Measurements from ENCODE around the gene SLC2A1.

The SLC2A1 gene

DNA sequence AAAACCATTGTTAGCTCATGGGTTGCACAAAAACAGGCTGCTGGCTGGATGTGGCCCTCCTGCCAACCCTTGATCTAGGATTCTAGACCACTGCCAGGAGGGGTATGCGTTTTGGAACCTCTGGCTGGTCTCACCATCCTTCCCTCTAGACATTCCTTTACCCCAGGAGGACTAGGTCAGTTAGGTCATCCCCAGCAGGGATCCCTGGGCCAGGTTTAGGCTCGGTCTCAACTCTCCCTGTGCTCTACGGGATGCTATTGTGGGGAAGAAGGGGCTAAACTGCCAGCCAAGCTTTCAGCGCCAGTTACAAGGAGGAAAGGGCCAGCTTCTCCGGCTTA is 22.7 kb downstream of the SLC2A1 start:
- H3K9ac ChIP-seq (ENCODE audit: low read length in 5 of 5): no peak overlapping the region
- H3K9me3 ChIP-seq (ENCODE audit: control insufficient read depth in 5 of 5, low read length in 5 of 5): no peaks in the 10 kb centered on the region
- no peak overlapping the region for H3K27ac ChIP-seq (ENCODE audit: low read depth, low read length)
- no peak overlapping the region for H3K4me3 ChIP-seq (ENCODE audit: low read depth in 1 of 5, low read length in 5 of 5)
- H3K4me1 ChIP-seq (ENCODE audit: control insufficient read depth in 5 of 5, insufficient read depth in 5 of 5, low read length in 5 of 5): peaks cover 2 to 60% (median 29%) of the 10 kb centered on the region in 5 donors
- no peaks in the 10 kb centered on the region for H3K36me3 ChIP-seq (ENCODE audit: control insufficient read depth in 5 of 5, insufficient read depth in 5 of 5, low read length in 5 of 5)
- H3K27me3 ChIP-seq (ENCODE audit: control insufficient read depth in 5 of 5, insufficient read depth in 4 of 5, low read length in 5 of 5): no peaks in the 10 kb centered on the region

DNA sequence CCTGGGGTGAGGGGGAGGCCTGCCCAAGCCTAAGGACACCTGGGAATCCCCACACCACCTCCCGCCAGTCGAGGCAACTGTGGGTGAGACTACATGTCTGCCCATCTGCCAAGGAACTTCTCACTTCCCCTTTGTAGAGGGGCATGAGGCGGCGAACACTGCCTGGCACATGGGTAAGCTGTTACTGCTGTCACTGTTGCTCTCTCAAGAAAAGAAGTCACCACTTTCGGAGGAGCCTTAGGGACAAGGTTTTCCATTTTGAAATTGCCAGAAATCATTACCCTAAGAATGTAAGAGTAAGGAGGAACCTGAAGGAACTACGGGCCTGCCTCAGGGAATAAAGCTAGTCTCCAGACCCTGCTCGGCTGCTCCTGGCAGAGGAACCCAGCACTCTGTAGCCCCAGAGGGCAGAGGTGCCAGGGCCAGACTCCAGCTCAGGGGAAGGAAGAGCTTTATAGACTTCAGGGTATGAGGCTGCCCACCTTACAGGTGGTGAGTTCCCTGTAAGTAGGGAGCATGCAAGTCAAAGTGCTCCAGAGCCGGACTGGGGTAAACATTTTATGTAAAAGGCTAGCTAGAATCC is 23.3 kb downstream of the SLC2A1 start:
- Histone ChIP-seq H3K4me3 (ENCODE audit: low read depth in 1 of 5, low read length in 5 of 5) (no peak overlapping the region), H3K27me3 (ENCODE audit: control insufficient read depth in 5 of 5, insufficient read depth in 4 of 5, low read length in 5 of 5) (no peaks in the 10 kb centered on the region), H3K9ac (ENCODE audit: low read length in 5 of 5) (no peak overlapping the region), H3K4me1 (ENCODE audit: control insufficient read depth in 5 of 5, insufficient read depth in 5 of 5, low read length in 5 of 5) (peaks cover 0 to 58% (median 26%) of the 10 kb centered on the region in 5 donors), H3K27ac (ENCODE audit: low read depth, low read length) (no peak overlapping the region), H3K9me3 (ENCODE audit: control insufficient read depth in 5 of 5, low read length in 5 of 5) (no peaks in the 10 kb centered on the region), H3K36me3 (ENCODE audit: control insufficient read depth in 5 of 5, insufficient read depth in 5 of 5, low read length in 5 of 5) (peaks cover 0 to 5% (median 0%) of the 10 kb centered on the region in 5 donors)

DNA sequence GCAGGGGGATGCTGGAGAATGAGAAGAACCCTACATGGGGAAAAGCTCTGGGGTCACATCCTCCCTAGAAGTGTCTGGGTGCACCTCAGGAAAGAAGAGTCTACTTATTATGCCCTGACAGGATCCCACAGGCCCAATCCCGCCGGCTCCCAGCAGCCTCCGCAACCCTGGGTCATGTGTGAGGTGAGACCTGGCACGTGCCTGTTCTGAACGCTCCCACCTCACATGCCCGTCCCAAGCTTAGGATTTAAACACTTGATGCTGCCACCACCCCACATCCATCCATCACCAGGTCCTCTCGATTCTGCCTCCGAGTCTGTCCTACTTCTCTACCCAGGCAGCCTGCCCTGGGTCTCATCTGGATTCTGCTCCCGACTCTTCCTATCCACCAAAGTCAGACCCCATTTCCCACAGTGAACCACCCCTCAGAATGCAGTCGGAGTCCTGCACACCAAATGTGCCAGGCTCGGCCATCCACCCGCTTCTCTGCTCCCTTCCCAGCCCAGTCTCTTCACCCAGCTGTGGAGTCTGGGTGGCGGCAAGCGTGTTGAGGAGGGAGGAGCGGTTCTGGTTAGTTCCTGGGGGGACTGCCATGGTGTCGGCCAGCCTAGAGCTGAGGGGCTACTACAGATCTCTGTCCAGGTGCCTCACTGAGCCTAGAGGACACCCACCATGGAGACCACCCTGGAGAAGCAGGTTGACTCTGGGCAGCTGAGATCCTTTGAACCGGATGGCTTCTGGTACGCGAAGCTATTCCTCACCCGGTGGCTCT is 23.9 kb downstream of the SLC2A1 start:
- H3K27ac ChIP-seq (ENCODE audit: low read depth, low read length): no peak overlapping the region

DNA sequence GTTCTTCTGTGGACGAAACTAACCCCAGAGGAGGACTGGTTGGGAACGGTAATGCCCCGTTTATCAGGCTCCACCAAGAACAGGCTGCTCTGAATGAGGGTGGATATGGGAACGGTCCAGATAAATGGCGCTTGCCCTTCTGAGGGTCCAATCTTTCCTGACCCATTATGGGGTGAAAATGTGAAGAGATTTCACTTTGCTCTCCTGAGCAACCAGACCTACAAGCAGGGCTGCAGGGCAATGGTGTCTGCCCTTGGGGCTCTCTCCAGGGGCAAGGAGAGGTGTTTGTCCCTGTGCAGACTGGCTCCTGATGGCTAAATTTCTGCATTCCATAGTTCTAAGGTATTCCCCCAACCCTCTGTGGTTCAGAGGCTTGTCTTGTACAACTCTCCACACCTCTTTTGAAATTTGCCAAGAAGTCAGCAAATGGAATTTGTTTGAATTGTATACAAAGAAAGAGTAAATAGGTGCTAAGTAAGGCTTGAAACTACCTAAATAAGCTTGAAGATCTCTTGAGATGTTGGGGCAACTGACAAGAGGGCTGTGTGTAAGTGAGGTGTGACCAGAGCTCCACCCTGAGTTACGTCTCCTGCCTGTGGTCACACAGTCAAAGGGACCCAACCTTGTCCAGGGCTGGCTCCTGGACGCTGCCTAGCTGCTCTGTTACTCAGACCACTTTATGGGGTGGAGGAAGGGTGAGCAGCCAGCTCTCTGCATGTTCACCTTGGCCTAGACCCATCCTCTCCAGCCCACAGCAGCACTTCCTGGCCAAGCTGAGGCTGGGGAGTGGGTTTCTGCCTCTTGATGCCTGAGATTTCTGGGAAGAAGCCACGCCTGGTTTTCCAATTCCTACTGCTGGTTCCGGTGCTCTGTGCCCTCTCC is 24.8 kb downstream of the SLC2A1 start:
- peaks cover 0 to 47% (median 26%) of the 10 kb centered on the region in 5 donors for H3K4me1 ChIP-seq (ENCODE audit: control insufficient read depth in 5 of 5, insufficient read depth in 5 of 5, low read length in 5 of 5)
- no peaks in the 10 kb centered on the region for H3K27me3 ChIP-seq (ENCODE audit: control insufficient read depth in 5 of 5, insufficient read depth in 4 of 5, low read length in 5 of 5)
- no peak overlapping the region for H3K9ac ChIP-seq (ENCODE audit: low read length in 5 of 5)
- H3K9me3 ChIP-seq (ENCODE audit: control insufficient read depth in 5 of 5, low read length in 5 of 5): no peaks in the 10 kb centered on the region
- peaks cover 0 to 20% (median 9%) of the 10 kb centered on the region in 5 donors for H3K36me3 ChIP-seq (ENCODE audit: control insufficient read depth in 5 of 5, insufficient read depth in 5 of 5, low read length in 5 of 5)
- H3K4me3 ChIP-seq (ENCODE audit: low read depth in 1 of 5, low read length in 5 of 5): no peak overlapping the region
- no peak overlapping the region for H3K27ac ChIP-seq (ENCODE audit: low read depth, low read length)

More for the DNA sequence above, 23.9 kb downstream of the SLC2A1 start:
- Histone ChIP-seq H3K4me1 (ENCODE audit: control insufficient read depth in 5 of 5, insufficient read depth in 5 of 5, low read length in 5 of 5) (peaks cover 0 to 55% (median 26%) of the 10 kb centered on the region in 5 donors), H3K9ac (ENCODE audit: low read length in 5 of 5) (no peak overlapping the region), H3K27me3 (ENCODE audit: control insufficient read depth in 5 of 5, insufficient read depth in 4 of 5, low read length in 5 of 5) (no peaks in the 10 kb centered on the region), H3K9me3 (ENCODE audit: control insufficient read depth in 5 of 5, low read length in 5 of 5) (no peaks in the 10 kb centered on the region), H3K4me3 (ENCODE audit: low read depth in 1 of 5, low read length in 5 of 5) (no peak overlapping the region), H3K36me3 (ENCODE audit: control insufficient read depth in 5 of 5, insufficient read depth in 5 of 5, low read length in 5 of 5) (peaks cover 0 to 12% (median 0%) of the 10 kb centered on the region in 5 donors)

DNA sequence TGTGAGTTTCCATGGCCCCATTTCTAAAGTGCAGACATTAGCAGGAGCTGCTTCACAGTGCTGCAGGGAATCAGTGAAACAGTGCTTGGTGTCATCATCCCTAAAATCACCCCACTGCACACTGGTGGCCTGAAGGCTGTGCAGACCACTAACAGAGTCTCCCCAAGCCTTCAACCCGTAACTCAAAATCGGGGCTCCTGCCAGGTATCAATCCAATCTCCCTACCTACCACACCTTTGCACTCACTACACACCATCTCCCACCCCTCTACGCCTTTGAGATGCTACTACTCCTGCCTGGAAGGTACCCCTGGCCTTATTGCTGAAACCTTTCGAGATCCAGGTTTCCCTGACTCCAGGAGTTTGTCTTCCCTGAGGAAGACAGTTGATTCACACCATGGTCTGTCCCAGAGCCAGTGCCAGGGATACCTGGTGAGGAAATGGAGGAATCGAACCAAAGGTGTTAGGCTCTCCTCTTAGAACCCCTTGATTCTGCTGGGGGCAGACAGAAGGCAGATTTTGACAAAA is 25.5 kb downstream of the SLC2A1 start:
- Histone ChIP-seq H3K36me3 (ENCODE audit: control insufficient read depth in 5 of 5, insufficient read depth in 5 of 5, low read length in 5 of 5) (peaks cover 0 to 28% (median 11%) of the 10 kb centered on the region in 5 donors), H3K4me3 (ENCODE audit: low read depth in 1 of 5, low read length in 5 of 5) (no peak overlapping the region), H3K9ac (ENCODE audit: low read length in 5 of 5) (no peak overlapping the region), H3K27ac (ENCODE audit: low read depth, low read length) (no peak overlapping the region), H3K4me1 (ENCODE audit: control insufficient read depth in 5 of 5, insufficient read depth in 5 of 5, low read length in 5 of 5) (peaks cover 0 to 43% (median 26%) of the 10 kb centered on the region in 5 donors), H3K9me3 (ENCODE audit: control insufficient read depth in 5 of 5, low read length in 5 of 5) (no peaks in the 10 kb centered on the region), H3K27me3 (ENCODE audit: control insufficient read depth in 5 of 5, insufficient read depth in 4 of 5, low read length in 5 of 5) (no peaks in the 10 kb centered on the region)

DNA sequence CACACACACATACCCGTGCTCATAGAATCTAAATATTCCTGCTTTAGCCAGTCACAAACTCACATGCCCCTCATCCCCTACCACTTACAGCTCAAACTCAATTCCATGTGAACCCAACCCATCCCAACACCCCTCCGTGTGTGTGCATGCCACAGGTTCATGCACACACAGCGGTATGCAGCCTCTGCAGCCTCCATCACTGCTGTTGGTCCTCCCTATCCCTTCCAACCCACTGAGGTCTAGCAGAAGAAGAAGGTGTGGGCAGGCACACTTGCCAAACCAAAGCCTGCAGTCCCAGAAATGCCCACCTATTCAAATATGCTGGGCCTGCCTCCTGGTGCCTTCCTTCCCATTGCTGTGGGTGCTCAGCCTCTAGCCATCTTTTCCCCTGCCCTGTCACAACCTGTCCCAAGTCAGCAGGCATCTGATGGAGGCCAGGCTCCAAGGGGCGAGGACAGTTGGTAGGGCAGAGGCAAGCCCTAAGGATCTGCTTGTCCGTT is 26.2 kb downstream of the SLC2A1 start:
- Histone ChIP-seq H3K9ac (ENCODE audit: low read length in 5 of 5) (no peak overlapping the region), H3K4me3 (ENCODE audit: low read depth in 1 of 5, low read length in 5 of 5) (no peak overlapping the region), H3K27ac (ENCODE audit: low read depth, low read length) (no peak overlapping the region), H3K27me3 (ENCODE audit: control insufficient read depth in 5 of 5, insufficient read depth in 4 of 5, low read length in 5 of 5) (no peaks in the 10 kb centered on the region), H3K4me1 (ENCODE audit: control insufficient read depth in 5 of 5, insufficient read depth in 5 of 5, low read length in 5 of 5) (peaks cover 0 to 37% (median 26%) of the 10 kb centered on the region in 5 donors), H3K9me3 (ENCODE audit: control insufficient read depth in 5 of 5, low read length in 5 of 5) (no peaks in the 10 kb centered on the region), H3K36me3 (ENCODE audit: control insufficient read depth in 5 of 5, insufficient read depth in 5 of 5, low read length in 5 of 5) (peaks cover 0 to 33% (median 13%) of the 10 kb centered on the region in 5 donors)

DNA sequence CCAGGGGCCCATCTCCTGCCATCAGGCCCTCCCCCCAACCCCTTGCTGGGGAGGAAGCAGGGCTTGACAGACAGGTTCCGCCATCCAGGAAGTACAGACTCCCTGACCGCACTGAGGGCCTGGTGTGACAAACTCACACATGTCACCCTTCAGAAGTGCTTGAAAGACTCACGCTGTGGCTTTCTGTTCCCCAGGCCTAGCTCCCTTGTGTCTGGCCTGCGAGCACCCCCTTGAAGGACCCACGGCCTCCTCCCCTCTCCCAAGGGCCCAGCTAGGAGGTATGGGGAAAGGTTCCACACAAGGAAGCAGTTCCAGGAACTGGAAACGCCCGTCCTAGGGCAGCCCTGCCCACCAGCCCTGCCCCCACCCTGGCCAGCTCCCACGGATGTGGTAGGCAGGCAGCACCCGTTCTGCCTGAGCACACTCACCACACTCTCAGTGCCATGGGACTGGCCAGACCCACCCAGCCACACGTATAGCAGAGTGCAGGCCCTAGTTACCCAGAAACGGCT is 26.7 kb downstream of the SLC2A1 start:
- Histone ChIP-seq H3K9me3 (ENCODE audit: control insufficient read depth in 5 of 5, low read length in 5 of 5) (no peaks in the 10 kb centered on the region), H3K9ac (ENCODE audit: low read length in 5 of 5) (no peak overlapping the region), H3K27me3 (ENCODE audit: control insufficient read depth in 5 of 5, insufficient read depth in 4 of 5, low read length in 5 of 5) (no peaks in the 10 kb centered on the region), H3K4me1 (ENCODE audit: control insufficient read depth in 5 of 5, insufficient read depth in 5 of 5, low read length in 5 of 5) (peaks cover 0 to 36% (median 22%) of the 10 kb centered on the region in 5 donors), H3K4me3 (ENCODE audit: low read depth in 1 of 5, low read length in 5 of 5) (no peak overlapping the region), H3K36me3 (ENCODE audit: control insufficient read depth in 5 of 5, insufficient read depth in 5 of 5, low read length in 5 of 5) (peaks cover 0 to 38% (median 17%) of the 10 kb centered on the region in 5 donors), H3K27ac (ENCODE audit: low read depth, low read length) (no peak overlapping the region)

DNA sequence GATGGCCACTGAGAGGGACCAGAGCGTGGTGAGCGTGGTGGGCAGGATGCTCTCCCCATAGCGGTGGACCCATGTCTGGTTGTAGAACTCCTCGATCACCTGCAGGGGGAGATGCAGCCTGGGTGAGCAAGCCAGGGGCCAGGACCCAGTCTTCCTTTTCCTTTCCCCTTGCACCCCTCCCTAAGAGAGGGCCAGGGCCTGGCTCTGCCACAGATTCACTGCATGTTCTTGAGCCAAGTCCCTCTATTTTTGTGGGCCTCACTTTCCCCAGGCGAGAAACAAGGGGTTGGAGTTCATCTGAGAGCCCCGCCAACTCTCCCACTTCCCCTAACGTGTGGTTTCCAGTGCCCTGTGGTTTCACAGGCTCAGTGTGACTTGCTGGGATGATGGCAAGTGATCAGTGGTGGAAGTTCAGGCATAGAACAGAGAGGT is 27.5 kb downstream of the SLC2A1 start:
- Histone ChIP-seq H3K9ac (ENCODE audit: low read length in 5 of 5) (no peak overlapping the region), H3K27me3 (ENCODE audit: control insufficient read depth in 5 of 5, insufficient read depth in 4 of 5, low read length in 5 of 5) (no peaks in the 10 kb centered on the region), H3K4me1 (ENCODE audit: control insufficient read depth in 5 of 5, insufficient read depth in 5 of 5, low read length in 5 of 5) (peaks cover 0 to 29% (median 14%) of the 10 kb centered on the region in 5 donors), H3K9me3 (ENCODE audit: control insufficient read depth in 5 of 5, low read length in 5 of 5) (no peaks in the 10 kb centered on the region), H3K36me3 (ENCODE audit: control insufficient read depth in 5 of 5, insufficient read depth in 5 of 5, low read length in 5 of 5) (peaks cover 0 to 40% (median 17%) of the 10 kb centered on the region in 5 donors), H3K27ac (ENCODE audit: low read depth, low read length) (no peak overlapping the region), H3K4me3 (ENCODE audit: low read depth in 1 of 5, low read length in 5 of 5) (no peak overlapping the region)

DNA sequence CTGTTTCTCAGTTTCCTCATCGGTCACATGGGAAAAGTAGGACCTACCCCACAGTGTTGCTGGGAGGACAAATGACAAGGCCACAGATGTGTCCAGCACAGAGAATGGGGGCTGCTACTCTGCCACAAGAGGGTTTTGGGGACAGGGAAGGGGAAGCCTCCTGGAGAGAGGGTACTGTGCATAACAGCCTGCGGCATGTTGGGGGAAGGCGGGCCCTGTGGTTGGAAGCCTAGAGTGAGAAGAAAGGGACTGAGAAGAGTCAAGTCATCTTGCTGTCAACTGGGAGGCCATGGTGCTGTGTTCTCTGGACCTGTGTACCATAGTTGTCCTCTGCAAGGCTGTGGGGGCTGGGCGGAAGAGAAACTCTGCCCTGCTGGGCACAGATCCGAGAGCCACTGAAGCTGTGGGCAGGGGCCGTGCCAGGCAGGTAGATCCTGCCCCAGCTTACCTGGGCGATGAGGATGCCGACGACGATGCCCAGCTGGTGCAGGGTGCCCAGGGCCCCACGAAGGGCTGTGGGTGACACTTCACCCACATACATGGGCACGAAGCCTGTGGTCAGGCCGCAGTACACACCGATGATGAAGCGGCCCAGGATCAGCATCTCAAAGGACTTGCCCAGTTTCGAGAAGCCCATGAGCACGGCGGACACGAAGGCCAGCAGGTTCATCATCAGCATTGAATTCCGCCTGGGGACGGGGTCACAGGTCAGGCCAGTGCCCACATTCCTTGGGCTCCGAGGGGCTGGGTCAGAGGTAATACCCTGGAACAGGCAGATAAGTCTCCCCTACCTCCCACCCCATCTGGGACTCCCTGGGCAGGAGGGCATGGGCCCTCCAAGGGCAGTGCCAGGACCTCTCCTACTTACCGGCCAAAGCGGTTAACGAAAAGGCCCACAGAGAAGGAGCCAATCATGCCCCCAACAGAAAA is 28.2 kb downstream of the SLC2A1 start:
- Histone ChIP-seq H3K9me3 (ENCODE audit: control insufficient read depth in 5 of 5, low read length in 5 of 5) (no peaks in the 10 kb centered on the region), H3K27ac (ENCODE audit: low read depth, low read length) (no peak overlapping the region), H3K4me3 (ENCODE audit: low read depth in 1 of 5, low read length in 5 of 5) (no peak overlapping the region), H3K4me1 (ENCODE audit: control insufficient read depth in 5 of 5, insufficient read depth in 5 of 5, low read length in 5 of 5) (peaks cover 0 to 22% (median 11%) of the 10 kb centered on the region in 5 donors), H3K36me3 (ENCODE audit: control insufficient read depth in 5 of 5, insufficient read depth in 5 of 5, low read length in 5 of 5) (peaks cover 0 to 40% (median 17%) of the 10 kb centered on the region in 5 donors), H3K27me3 (ENCODE audit: control insufficient read depth in 5 of 5, insufficient read depth in 4 of 5, low read length in 5 of 5) (no peaks in the 10 kb centered on the region), H3K9ac (ENCODE audit: low read length in 5 of 5) (no peak overlapping the region)
